Upper lobe of left lung (tissue), 6 donors: ENCODE data around the gene MEGF6. TPM values are rescaled to one million over a fixed set of nuclear protein-coding genes. Genes with fewer than 3 reads are reported as not detected.

Experiments used
- ATAC-seq, 2 donors: fragments of 200-7000 bp; cut with Tn5 transposase; one replicate each; pipeline ENCODE4 v1.9.1; 2022; ENCODE audit warnings: mild to moderate bottlenecking in 2 of 2, moderate library complexity in 2 of 2; ENCODE audit not compliant: low FRiP score in 2 of 2
- DNase-seq, 2 donors: peaks; one replicate each; pipeline ENCODE4 v3.0.0-alpha.2; 2019 to 2020
- H3K27ac ChIP-seq, 4 donors: fragments of 200-600 bp; sonication (generic); one replicate each; pipeline ENCODE4 v1.5.1; 2016 to 2019
- H3K27me3 ChIP-seq, 4 donors: fragments of 200-600 bp; sonication (generic); one replicate each; pipeline ENCODE4 v1.5.1; 2017 to 2019
- H3K36me3 ChIP-seq, 4 donors: fragments of 200-600 bp; sonication (generic); one replicate each; pipeline ENCODE4 v1.5.1; 2016 to 2019
- H3K4me1 ChIP-seq, 4 donors: fragments of 200-600 bp; sonication (generic); one replicate each; pipeline ENCODE4 v1.5.1; 2018 to 2019
- H3K4me3 ChIP-seq, 4 donors: fragments of 200-600 bp; sonication (generic); one replicate each; pipeline ENCODE4 v1.5.1; 2017 to 2019; ENCODE audit warnings: mild to moderate bottlenecking in 2 of 4, moderate library complexity in 1 of 4
- H3K9me3 ChIP-seq, 4 donors: fragments of 200-600 bp; sonication (generic); one replicate each; pipeline ENCODE4 v1.5.1; 2018 to 2019
- CTCF ChIP-seq, 6 experiments: fragments of 450-650 bp in 4 of 6; fragments of 200-600 bp in 2 of 6; sonication (generic) in 2 of 6; IDR thresholded peaks; one replicate each; pipeline ENCODE4 v1.5.1; 2016 to 2019; ENCODE audit warnings: antibody characterized with exemption in 6 of 6
- EP300 ChIP-seq, 4 donors: sonication (generic); formaldehyde crosslinking; IDR thresholded peaks; one replicate each; pipeline ENCODE4 v1.5.1; 2017; ENCODE audit warnings: antibody characterized with exemption in 4 of 4, control low read depth in 2 of 4
- POLR2A ChIP-seq, 4 donors: fragments of 450-650 bp; IDR thresholded peaks; one replicate each; pipeline ENCODE4 v1.5.1; 2016 to 2017; ENCODE audit warnings: antibody characterized with exemption in 4 of 4, mild to moderate bottlenecking in 2 of 4
- POLR2AphosphoS5 ChIP-seq, 2 donors: sonication (generic); formaldehyde crosslinking; IDR thresholded peaks; one replicate each; pipeline ENCODE4 v1.5.1; 2017; ENCODE audit warnings: antibody characterized with exemption in 2 of 2
- WGBS, 2 donors: methylation state at CpG; one replicate each; pipeline ENCODE4 v1.1.5; 2017 to 2018; 5-methylcytosine and 5-hydroxymethylcytosine counted together
- total RNA-seq, 6 donors: library from RNA; depleted of rRNA in 4 of 6; stranded (reverse); fragments of >200 nt in 4 of 6; gene quantifications; one replicate each; pipeline versions ENCODE4 v1.1.0 to v1.2.1, GENCODE V29; 2016 to 2021
- donor health status: DM: no; HTN: no; CAD: no; lungs with moderate emphysema.
- donor health status: DM: no; HTN: yes; CAD: no; lungs with severe emphysema.

The MEGF6 gene
- total RNA-seq, 6 donors from 2014 or later, result 23.8 to 128 (median 83.5) TPM

GRCh38 chr1:3601743-3602142, 9.6 kb downstream of the MEGF6 start:
- WGBS, 2 donors, result 62 to 77% methylated on average over 10 to 15 of the region's 16 CpGs
- no peak overlapping the region for H3K4me3 ChIP-seq
- H3K36me3 ChIP-seq, result no peaks in the 10 kb centered on the region
- no peaks in the 10 kb centered on the region for H3K27me3 ChIP-seq
- DNase-seq, result peak in 1 of 2 donors; percentile 64
- TF ChIP-seq POLR2AphosphoS5 (IDR thresholded peaks at IDR 0.05), result no peak
- no peak for TF ChIP-seq POLR2A (IDR thresholded peaks at IDR 0.05)
- no peak for TF ChIP-seq EP300 (IDR thresholded peaks at IDR 0.05)
- TF ChIP-seq CTCF (IDR thresholded peaks at IDR 0.05), result no peak
- peaks cover 26 to 53% (median 47%) of the 10 kb centered on the region in 4 donors for H3K4me1 ChIP-seq
- ATAC-seq, result no peak
- H3K27ac ChIP-seq, result peak overlapping the region in 1 of 4 donors; percentile 25
- no peaks in the 10 kb centered on the region for H3K9me3 ChIP-seq

DNA sequence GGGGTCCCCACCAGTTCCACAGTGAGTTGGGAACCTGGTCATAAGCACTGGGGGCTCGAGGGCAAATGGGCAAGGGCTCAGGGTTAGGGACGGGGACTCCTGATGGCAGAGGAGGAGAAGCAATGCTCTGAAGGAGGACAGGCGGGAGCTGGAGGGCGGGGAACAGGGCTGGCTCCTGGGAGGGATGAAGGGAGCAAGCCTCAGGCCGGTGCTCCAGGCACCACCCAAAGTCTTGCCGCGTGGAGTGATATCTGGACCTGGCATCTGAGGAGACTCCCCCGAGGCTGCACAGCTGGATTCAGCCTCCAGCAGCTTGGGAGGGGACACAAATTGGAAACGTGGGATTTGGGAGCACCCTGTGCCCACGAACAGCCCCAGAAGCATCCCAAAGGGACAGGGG, 11.0 kb downstream of the MEGF6 start:
- no peaks in the 10 kb centered on the region for H3K36me3 ChIP-seq
- no peak overlapping the region for H3K4me3 ChIP-seq
- H3K27ac ChIP-seq, result no peak overlapping the region
- TF ChIP-seq POLR2AphosphoS5 (IDR thresholded peaks at IDR 0.05), result no peak
- TF ChIP-seq EP300 (IDR thresholded peaks at IDR 0.05), result no peak
- no peak for TF ChIP-seq POLR2A (IDR thresholded peaks at IDR 0.05)
- no peak for TF ChIP-seq CTCF (IDR thresholded peaks at IDR 0.05)
- peaks cover 26 to 55% (median 48%) of the 10 kb centered on the region in 4 donors for H3K4me1 ChIP-seq
- no peaks in the 10 kb centered on the region for H3K27me3 ChIP-seq
- DNase-seq, result no peak
- no peaks in the 10 kb centered on the region for H3K9me3 ChIP-seq
- ATAC-seq, result no peak
- 87 to 89% methylated on average over 10 of the region's 10 CpGs for WGBS, 2 donors

DNA sequence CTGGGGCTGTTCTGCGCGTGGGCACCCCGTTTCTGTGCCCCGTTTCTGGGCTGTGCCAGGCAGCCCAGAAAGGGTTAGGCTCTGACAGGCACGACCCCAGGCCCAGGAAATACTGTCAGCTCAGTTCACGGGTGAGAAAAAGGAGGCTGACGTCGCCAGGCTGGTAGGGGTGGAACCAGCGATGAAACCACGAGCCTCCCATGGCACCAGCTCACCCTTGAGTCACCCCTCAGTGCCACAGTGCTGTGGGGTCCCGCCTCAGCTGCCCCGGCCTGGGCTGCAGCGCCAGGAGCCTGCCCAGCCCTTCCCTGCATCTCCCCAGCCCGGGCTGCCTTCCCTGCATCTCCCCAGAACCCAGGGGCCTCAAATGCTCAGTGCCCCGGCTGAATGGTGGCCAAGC, 11.5 kb downstream of the MEGF6 start:
- H3K27ac ChIP-seq, result no peak overlapping the region
- peaks cover 26 to 55% (median 48%) of the 10 kb centered on the region in 4 donors for H3K4me1 ChIP-seq
- no peaks in the 10 kb centered on the region for H3K36me3 ChIP-seq
- H3K9me3 ChIP-seq, result no peaks in the 10 kb centered on the region
- DNase-seq (peak in 1 of 2 donors; percentile 54), ATAC-seq (no peak)
- TF ChIP-seq CTCF (IDR thresholded peaks at IDR 0.05) (no peak), POLR2A (IDR thresholded peaks at IDR 0.05) (no peak), EP300 (IDR thresholded peaks at IDR 0.05) (no peak), POLR2AphosphoS5 (IDR thresholded peaks at IDR 0.05) (no peak)
- no peaks in the 10 kb centered on the region for H3K27me3 ChIP-seq
- 79% methylated on average over 14 of the region's 15 CpGs; no CpG with 5 or more reads in 1 of the 2 donors for WGBS, 2 donors
- no peak overlapping the region for H3K4me3 ChIP-seq

GRCh38 chr1:3599286-3599811, 12.0 kb downstream of the MEGF6 start:
- Histone ChIP-seq H3K27me3 (no peaks in the 10 kb centered on the region), H3K9me3 (no peaks in the 10 kb centered on the region), H3K4me1 (peaks cover 26 to 55% (median 48%) of the 10 kb centered on the region in 4 donors), H3K36me3 (no peaks in the 10 kb centered on the region), H3K27ac (no peak overlapping the region), H3K4me3 (no peak overlapping the region)
- peak in 1 of 2 donors; percentile 35 for ATAC-seq
- peak; percentile 62 to 84 for DNase-seq
- TF ChIP-seq POLR2A (IDR thresholded peaks at IDR 0.05), result no peak
- WGBS, 2 donors, result 73% methylated on average over 13 to 16 of the region's 16 CpGs

DNA sequence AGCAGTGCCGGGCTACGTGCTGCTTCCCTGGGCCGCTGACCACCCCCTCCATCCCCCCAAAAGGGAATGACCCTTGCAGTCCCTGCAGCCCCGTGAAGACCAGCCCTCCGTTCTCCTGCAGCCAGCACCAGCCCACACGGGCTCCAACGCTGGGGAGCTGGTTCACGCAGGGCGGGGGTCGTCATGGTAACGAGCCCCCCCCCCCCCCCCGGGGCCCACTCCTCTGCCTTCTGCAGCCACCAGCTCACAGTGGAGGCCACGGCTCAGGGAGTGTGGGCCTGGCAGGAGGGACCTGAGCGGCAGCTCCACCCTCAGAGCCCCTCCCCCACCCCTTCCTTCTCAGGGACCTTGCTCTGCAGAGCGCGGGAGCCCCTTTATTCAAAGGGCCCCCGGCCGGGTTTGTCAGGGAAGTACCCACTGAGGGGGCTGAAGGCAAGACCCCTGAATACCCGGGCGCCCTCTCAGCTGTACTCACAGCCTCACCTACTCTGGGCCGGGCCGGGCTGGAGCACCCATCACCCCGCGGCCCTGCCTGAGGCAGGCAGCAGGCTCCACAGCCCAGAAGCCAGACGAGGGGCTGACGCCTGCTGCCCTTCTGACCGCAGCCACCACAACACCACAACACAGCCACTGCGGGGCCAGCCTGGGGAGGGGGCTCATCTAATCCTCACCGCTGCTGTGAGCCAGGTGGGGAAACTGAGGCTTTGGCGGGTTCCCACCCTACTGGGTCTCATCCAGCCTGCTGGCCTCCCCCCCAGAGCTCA, 12.6 kb downstream of the MEGF6 start:
- Histone ChIP-seq H3K4me3 (peak overlapping the region in 3 of 4 donors; percentile 18 to 42 (median 22)), H3K36me3 (no peaks in the 10 kb centered on the region), H3K9me3 (no peaks in the 10 kb centered on the region), H3K27me3 (no peaks in the 10 kb centered on the region), H3K27ac (peak overlapping the region in 2 of 4 donors; percentile 5 to 17), H3K4me1 (peaks cover 26 to 52% (median 48%) of the 10 kb centered on the region in 4 donors)
- ATAC-seq (no peak), DNase-seq (peak in 1 of 2 donors; percentile 62)
- 41 to 90% methylated on average over 2 to 23 of the region's 30 CpGs for WGBS, 2 donors
- TF ChIP-seq POLR2AphosphoS5 (IDR thresholded peaks at IDR 0.05), result no peak
- no peak for TF ChIP-seq EP300 (IDR thresholded peaks at IDR 0.05)
- no peak for TF ChIP-seq POLR2A (IDR thresholded peaks at IDR 0.05)
- TF ChIP-seq CTCF (IDR thresholded peaks at IDR 0.05), result no peak
